Stomach (tissue), 9 donors: ENCODE data around the gene ZFTA. TPM values are rescaled to one million over a fixed set of nuclear protein-coding genes. Genes with fewer than 3 reads are reported as not detected.

Source experiments
- DNase-seq, 2 donors: peaks; one replicate each; pipeline versions ENCODE4 v3.0.0 to v3.0.0-alpha.2; 2013 to 2019
- H3K27ac ChIP-seq, 5 donors: fragments of 200-600 bp in 4 of 5; sonication (generic) in 4 of 5; one replicate each; pipeline ENCODE4 v1.5.1; 2013 to 2019; ENCODE audit warnings: mild to moderate bottlenecking in 1 of 5, moderate library complexity in 1 of 5
- H3K27me3 ChIP-seq, 3 donors: fragments of 200-600 bp; sonication (generic); one replicate each; pipeline ENCODE4 v1.5.1; 2017 to 2019; ENCODE audit warnings: mixed run types in 1 of 3
- H3K36me3 ChIP-seq, 4 donors: fragments of 200-600 bp; sonication (generic); 1 replicate in 3 of 4; 2 replicates in 1 of 4; pipeline ENCODE4 v1.5.1; 2016 to 2019
- H3K4me1 ChIP-seq, 4 donors: fragments of 200-600 bp; sonication (generic); one replicate each; pipeline ENCODE4 v1.5.1; 2016 to 2019
- H3K4me3 ChIP-seq, 4 donors: fragments of 200-600 bp; sonication (generic) in 3 of 4; one replicate each; pipeline ENCODE4 v1.5.1; 2016 to 2019; ENCODE audit warnings: mild to moderate bottlenecking in 1 of 4
- H3K9me3 ChIP-seq, 4 donors: fragments of 200-600 bp; sonication (generic); one replicate each; pipeline ENCODE4 v1.5.1; 2016 to 2019
- EP300 ChIP-seq: sonication (generic); formaldehyde crosslinking; IDR thresholded peaks from one replicate; pipeline ENCODE4 v1.6.1; 2017; ENCODE audit warnings: antibody characterized with exemption
- POLR2A ChIP-seq, 4 donors: fragments of 450-650 bp; IDR thresholded peaks; one replicate each; pipeline ENCODE4 v1.6.1; 2016; ENCODE audit warnings: antibody characterized with exemption in 4 of 4, control low read depth in 2 of 4, mild to moderate bottlenecking in 1 of 4, moderate library complexity in 1 of 4
- POLR2AphosphoS5 ChIP-seq, 3 donors: sonication (generic); formaldehyde crosslinking; IDR thresholded peaks; one replicate each; pipeline ENCODE4 v1.6.1; 2016; ENCODE audit warnings: antibody characterized with exemption in 3 of 3
- WGBS, 5 donors: extraction: QIAGEN DNeasy Blood & Tissue Kit in 3 of 5; methylation state at CpG; one replicate each; pipeline versions ENCODE4 v1.1.5 to v1.1.7; 2013 to 2018; 5-methylcytosine and 5-hydroxymethylcytosine counted together
- intact Hi-C: fragments of 100-400 bp; cut with DNase I; formaldehyde crosslinking; loops from one replicate; pipeline ENCODE4 v1.15.1; 2023; ENCODE audit warnings: low total_unique reads
- polyA plus RNA-seq, 3 donors: library from polyadenylated mRNA; stranded (reverse); fragments of 200-250 nt; gene quantifications; one replicate each; pipeline ENCODE4 v1.2.3, GENCODE V29; 2013
- small RNA-seq, 4 donors: library from RNA; depleted of rRNA; stranded (forward); fragments of <200 nt; gene quantifications; one replicate each; pipeline ENCODE3, GENCODE V24; 2016
- total RNA-seq, 5 donors: library from RNA; depleted of rRNA; stranded (reverse); fragments of >200 nt; gene quantifications; one replicate each; pipeline versions ENCODE4 v1.1.0 to v1.2.3, GENCODE V29; 2014 to 2016
- TF ChIP-seq, protein P1 (sequence below), 7 experiments: fragments of 450-650 bp in 4 of 7; fragments of 200-600 bp in 3 of 7; sonication (generic) in 3 of 7; IDR thresholded peaks; one replicate each; pipeline ENCODE4 v1.5.1; 2016 to 2019; ENCODE audit warnings: antibody characterized with exemption in 7 of 7, control low read depth in 2 of 7, mild to moderate bottlenecking in 1 of 7
- donor health status: healthy with polysubstance abuse.
- donor health status: Bipolar disorder and iron deficiency.
- donor health status: healthy.

Gene ZFTA
- total and polyA plus RNA-seq, 8 donors, result 1.8 to 16.8 (median 5.8) TPM

DNA sequence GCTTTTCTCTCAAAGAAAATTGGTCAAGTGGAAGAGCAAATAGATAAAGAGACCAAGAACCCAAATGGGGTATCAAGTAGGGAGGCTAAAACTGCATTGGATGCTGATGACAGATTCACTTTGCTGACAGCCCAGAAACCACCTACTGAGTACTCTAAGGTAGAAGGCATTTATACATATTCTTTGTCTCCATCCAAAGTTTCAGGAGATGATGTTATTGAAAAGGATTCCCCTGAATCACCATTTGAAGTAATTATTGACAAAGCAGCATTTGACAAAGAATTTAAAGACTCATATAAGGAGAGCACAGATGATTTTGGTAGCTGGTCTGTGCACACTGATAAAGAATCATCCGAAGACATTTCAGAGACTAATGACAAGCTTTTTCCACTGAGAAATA is 49.6 kb downstream of the ZFTA start:
- H3K36me3 ChIP-seq, result peaks cover 0 to 13% (median 5%) of the 10 kb centered on the region in 4 donors
- DNase-seq, result no peak
- H3K4me3 ChIP-seq, result no peak overlapping the region
- intact Hi-C loops, result no loop called here
- no peaks in the 10 kb centered on the region for H3K4me1 ChIP-seq
- H3K27me3 ChIP-seq, result no peaks in the 10 kb centered on the region
- WGBS, 5 donors, result 89 to 97% (median 92%) methylated on average over 1 of the region's 1 CpG
- H3K9me3 ChIP-seq, result no peaks in the 10 kb centered on the region
- TF ChIP-seq EP300 (no peak), POLR2AphosphoS5 (IDR thresholded peaks at IDR 0.05) (no peak), POLR2A (IDR thresholded peaks at IDR 0.05) (no peak)
- TF ChIP-seq, protein P1, sequence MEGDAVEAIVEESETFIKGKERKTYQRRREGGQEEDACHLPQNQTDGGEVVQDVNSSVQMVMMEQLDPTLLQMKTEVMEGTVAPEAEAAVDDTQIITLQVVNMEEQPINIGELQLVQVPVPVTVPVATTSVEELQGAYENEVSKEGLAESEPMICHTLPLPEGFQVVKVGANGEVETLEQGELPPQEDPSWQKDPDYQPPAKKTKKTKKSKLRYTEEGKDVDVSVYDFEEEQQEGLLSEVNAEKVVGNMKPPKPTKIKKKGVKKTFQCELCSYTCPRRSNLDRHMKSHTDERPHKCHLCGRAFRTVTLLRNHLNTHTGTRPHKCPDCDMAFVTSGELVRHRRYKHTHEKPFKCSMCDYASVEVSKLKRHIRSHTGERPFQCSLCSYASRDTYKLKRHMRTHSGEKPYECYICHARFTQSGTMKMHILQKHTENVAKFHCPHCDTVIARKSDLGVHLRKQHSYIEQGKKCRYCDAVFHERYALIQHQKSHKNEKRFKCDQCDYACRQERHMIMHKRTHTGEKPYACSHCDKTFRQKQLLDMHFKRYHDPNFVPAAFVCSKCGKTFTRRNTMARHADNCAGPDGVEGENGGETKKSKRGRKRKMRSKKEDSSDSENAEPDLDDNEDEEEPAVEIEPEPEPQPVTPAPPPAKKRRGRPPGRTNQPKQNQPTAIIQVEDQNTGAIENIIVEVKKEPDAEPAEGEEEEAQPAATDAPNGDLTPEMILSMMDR (IDR thresholded peaks at IDR 0.05), result no peak
- H3K27ac ChIP-seq, result no peak overlapping the region

Small RNA genes lying within 50 kb of the gene (small RNA-seq; reads per million reads assigned to genes)
- gene RN7SL596P, result 0 reads per million in 4 donors

Other genes starting within 250 kb of the ZFTA start
- 100 to 1,000 TPM in 1 of 5 donors, 10 to 100 TPM in 3, 1 to 10 TPM in 1; 4.0 to 121 (median 12.7) TPM for gene PLAAT4, start 232.0 kb downstream of the ZFTA start, total RNA-seq
- gene PLAAT4, start 232.0 kb downstream of the ZFTA start, polyA plus RNA-seq, result 100 to 1,000 TPM in 1 of 3 donors, 10 to 100 TPM in 2; 86.9 to 262 (median 98.5) TPM
- gene PLAAT2, start 205.4 kb downstream of the ZFTA start, total RNA-seq, result 10 to 100 TPM in 1 of 5 donors, 1 to 10 TPM in 1, not detected in 3; 1.3 to 19.5 TPM
- gene PLAAT2, start 205.4 kb downstream of the ZFTA start, polyA plus RNA-seq, result 10 to 100 TPM in 1 of 3 donors, 1 to 10 TPM in 2; 6.8 to 66.7 (median 7.6) TPM
- 10 to 100 TPM in 3 of 5 donors, not detected in 2; 10.6 to 25.9 (median 21.0) TPM for gene PLAAT3, start 154.3 kb downstream of the ZFTA start, total RNA-seq
- 10 to 100 TPM; 51.2 to 75.0 (median 52.5) TPM for gene PLAAT3, start 154.3 kb downstream of the ZFTA start, polyA plus RNA-seq
- gene ATL3, start 97.4 kb downstream of the ZFTA start, total RNA-seq, result 10 to 100 TPM; 10.1 to 99.3 (median 53.5) TPM
- 10 to 100 TPM in 1 of 3 donors, 1 to 10 TPM in 2; 5.7 to 17.7 (median 8.0) TPM for gene ATL3, start 97.4 kb downstream of the ZFTA start, polyA plus RNA-seq
- 10 to 100 TPM; 22.2 to 83.8 (median 28.6) TPM for gene RTN3, start 87.3 kb downstream of the ZFTA start, total RNA-seq
- 10 to 100 TPM; 26.6 to 61.0 (median 32.0) TPM for gene RTN3, start 87.3 kb downstream of the ZFTA start, polyA plus RNA-seq
- 10 to 100 TPM in 1 of 5 donors, 1 to 10 TPM in 3, under 1 TPM in 1; 0.45 to 13.6 (median 5.7) TPM for gene SPINDOC, start 44.7 kb upstream of the ZFTA start, total RNA-seq
- 10 to 100 TPM in 1 of 3 donors, 1 to 10 TPM in 2; 4.6 to 12.1 (median 5.8) TPM for gene SPINDOC, start 44.7 kb upstream of the ZFTA start, polyA plus RNA-seq
- 100 to 1,000 TPM in 1 of 5 donors, 10 to 100 TPM in 4; 13.8 to 128 (median 34.8) TPM for gene MARK2, start 70.3 kb upstream of the ZFTA start, total RNA-seq
- gene MARK2, start 70.3 kb upstream of the ZFTA start, polyA plus RNA-seq, result 10 to 100 TPM in 2 of 3 donors, 1 to 10 TPM in 1; 8.8 to 18.2 (median 13.9) TPM
- 1 to 10 TPM in 1 of 5 donors, under 1 TPM in 1, not detected in 3; 0.58 to 1.1 TPM for gene RCOR2, start 148.4 kb upstream of the ZFTA start, total RNA-seq
- gene RCOR2, start 148.4 kb upstream of the ZFTA start, polyA plus RNA-seq, result 1 to 10 TPM in 1 of 3 donors, under 1 TPM in 2; 0.35 to 1.6 (median 0.92) TPM
- gene NAA40, start 170.2 kb upstream of the ZFTA start, total RNA-seq, result 10 to 100 TPM in 3 of 5 donors, 1 to 10 TPM in 2; 4.3 to 71.4 (median 14.9) TPM
- gene NAA40, start 170.2 kb upstream of the ZFTA start, polyA plus RNA-seq, result 1 to 10 TPM; 4.9 to 8.0 (median 5.8) TPM
- 1,000 to 10,000 TPM in 1 of 5 donors, 100 to 1,000 TPM in 4; 107 to 1,004 (median 523) TPM for gene COX8A, start 205.8 kb upstream of the ZFTA start, total RNA-seq
- 1,000 to 10,000 TPM in 2 of 3 donors, 100 to 1,000 TPM in 1; 910 to 1,045 (median 1,001) TPM for gene COX8A, start 205.8 kb upstream of the ZFTA start, polyA plus RNA-seq
- gene OTUB1, start 217.7 kb upstream of the ZFTA start, total RNA-seq, result 100 to 1,000 TPM in 1 of 5 donors, 10 to 100 TPM in 4; 33.6 to 161 (median 40.3) TPM
- gene OTUB1, start 217.7 kb upstream of the ZFTA start, polyA plus RNA-seq, result 10 to 100 TPM; 62.3 to 74.2 (median 64.8) TPM